Cardiac atrium fibroblast (primary cell): ENCODE results near the gene PTPN20. TPM values are rescaled to one million over a fixed set of nuclear protein-coding genes. Genes with fewer than 3 reads are reported as not detected.

Source experiments
- total RNA-seq: library from RNA; depleted of rRNA; stranded (reverse); fragments of >200 nt; gene quantifications from 2 replicates; pipeline ENCODE4 v1.2.3, GENCODE V29; 2015

Gene PTPN20, protein sequence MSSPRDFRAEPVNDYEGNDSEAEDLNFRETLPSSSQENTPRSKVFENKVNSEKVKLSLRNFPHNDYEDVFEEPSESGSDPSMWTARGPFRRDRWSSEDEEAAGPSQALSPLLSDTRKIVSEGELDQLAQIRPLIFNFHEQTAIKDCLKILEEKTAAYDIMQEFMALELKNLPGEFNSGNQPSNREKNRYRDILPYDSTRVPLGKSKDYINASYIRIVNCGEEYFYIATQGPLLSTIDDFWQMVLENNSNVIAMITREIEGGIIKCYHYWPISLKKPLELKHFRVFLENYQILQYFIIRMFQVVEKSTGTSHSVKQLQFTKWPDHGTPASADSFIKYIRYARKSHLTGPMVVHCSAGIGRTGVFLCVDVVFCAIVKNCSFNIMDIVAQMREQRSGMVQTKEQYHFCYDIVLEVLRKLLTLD
- total RNA-seq = not detected in 2 replicates

DNA sequence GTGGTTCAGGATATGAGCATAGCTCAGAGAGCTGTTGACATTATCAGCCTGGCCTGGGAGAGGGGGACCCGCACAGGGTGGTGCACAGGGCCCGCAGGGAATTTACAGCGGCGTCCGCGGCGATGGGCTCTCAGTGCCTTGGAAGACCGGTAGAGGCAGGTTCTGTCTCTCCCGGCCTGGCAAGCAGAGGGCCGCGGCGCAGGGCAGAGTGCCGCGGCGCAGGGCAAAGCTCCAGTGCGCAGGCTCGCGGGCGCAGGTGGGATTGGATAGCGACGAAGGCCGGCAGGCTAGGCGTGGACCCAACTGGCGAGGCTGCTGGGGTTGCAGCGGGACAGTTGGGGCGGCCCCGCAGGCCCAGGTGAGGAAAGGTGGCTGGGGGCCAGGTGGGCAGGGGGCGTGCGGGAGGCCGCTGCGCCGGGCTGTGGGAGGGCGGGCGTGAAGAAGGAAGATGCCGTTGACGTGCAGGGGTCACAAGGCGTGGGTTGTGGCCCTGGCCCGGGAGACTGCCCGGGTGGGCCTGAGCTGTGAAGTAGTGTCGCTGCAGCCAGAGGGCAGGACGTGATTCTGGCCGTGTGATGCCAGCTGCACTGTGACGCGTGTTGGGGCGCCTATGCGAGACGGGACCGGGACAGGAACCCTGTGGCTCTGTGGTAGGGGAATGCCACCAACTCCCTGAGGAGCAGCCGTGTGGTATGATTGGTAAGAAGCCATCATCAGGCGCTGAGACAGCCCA is at the start of gene PTPN20:
TSS of gene PTPN20 (plus strand) at position 285 of the 733 bp plus-strand sequence. CDS start 21,072 bp downstream, outside the sequence.

